Skeletal muscle tissue (tissue), 4 donors: ENCODE data around the gene OXT. TPM values are rescaled to one million over a fixed set of nuclear protein-coding genes. Genes with fewer than 3 reads are reported as not detected.

Experiments used
- H3K27ac ChIP-seq: one replicate; pipeline ENCODE4 v1.7.0; 2013; ENCODE audit warnings: mild to moderate bottlenecking, low read depth, low read length, inconsistent platforms
- H3K27me3 ChIP-seq, 3 donors: one replicate each; pipeline ENCODE4 v1.7.0; 2013; ENCODE audit warnings: low read length in 3 of 3; ENCODE audit not compliant: control insufficient read depth in 3 of 3, insufficient read depth in 3 of 3
- H3K36me3 ChIP-seq, 3 donors: one replicate each; pipeline ENCODE4 v1.7.0; 2013; ENCODE audit warnings: low read length in 3 of 3; ENCODE audit not compliant: control insufficient read depth in 3 of 3, insufficient read depth in 3 of 3
- H3K4me1 ChIP-seq, 3 donors: one replicate each; pipeline ENCODE4 v1.7.0; 2013; ENCODE audit warnings: low read length in 3 of 3, mild to moderate bottlenecking in 3 of 3; ENCODE audit not compliant: control insufficient read depth in 3 of 3, insufficient read depth in 3 of 3
- H3K4me3 ChIP-seq, 3 donors: one replicate each; pipeline ENCODE4 v1.7.0; 2013; ENCODE audit warnings: low read length in 3 of 3
- H3K9ac ChIP-seq, 3 donors: one replicate each; pipeline ENCODE4 v1.7.0; 2013; ENCODE audit warnings: low read length in 3 of 3, mild to moderate bottlenecking in 3 of 3, moderate library complexity in 2 of 3, low read depth in 1 of 3
- H3K9me3 ChIP-seq, 3 donors: one replicate each; pipeline ENCODE4 v1.7.0; 2013; ENCODE audit warnings: low read length in 3 of 3; ENCODE audit not compliant: control insufficient read depth in 3 of 3
- total RNA-seq: library from RNA; depleted of rRNA; stranded (reverse); fragments of >200 nt; gene quantifications from one replicate; pipeline ENCODE4 v1.2.3, GENCODE V29; 2014
- donor health status: Osteomylitis.

Gene OXT
- total RNA-seq, 1 donor from 2014 or later = not detected

DNA sequence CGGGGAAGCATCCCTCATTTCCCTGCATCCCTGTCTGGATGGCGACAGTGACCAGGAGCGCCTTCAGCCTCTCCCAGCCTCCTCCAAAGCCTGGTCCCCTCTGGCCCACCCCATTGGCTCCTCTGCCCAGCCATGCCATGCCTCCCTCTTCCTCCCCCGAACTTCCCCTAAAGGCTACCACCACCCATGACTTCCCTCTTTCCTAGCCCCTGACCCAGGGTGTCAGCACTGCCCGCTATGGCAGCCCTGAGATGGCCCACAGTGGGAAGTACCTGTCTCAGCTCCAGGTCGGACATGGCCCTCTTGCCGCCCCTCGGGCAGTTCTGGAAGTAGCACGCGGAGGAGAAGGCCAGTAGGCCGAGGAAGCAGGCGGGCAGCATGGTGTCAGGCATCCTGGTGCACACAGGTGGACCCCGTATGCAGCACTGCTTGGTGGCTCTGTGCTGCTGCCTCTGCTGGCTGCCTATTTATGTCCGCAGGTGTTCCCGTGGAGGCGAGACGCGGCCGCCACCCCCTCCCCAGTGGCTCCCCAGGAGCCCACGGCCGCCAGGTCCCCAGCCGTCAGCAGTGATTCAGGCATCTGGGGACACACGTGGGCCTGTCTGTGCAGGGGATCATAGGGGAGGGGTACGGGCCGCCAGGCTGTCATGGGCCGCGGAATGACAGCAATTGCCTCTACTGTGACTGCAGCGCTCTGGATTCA lies 13.0 kb downstream of the OXT start, which contains the start of gene AVP:
AVP (minus strand) TSS at position 442 of the 703 bp plus-strand sequence; CDS start at position 392, 50 bp downstream.
- Histone ChIP-seq H3K9ac (no peak within 1 kb of the TSS), H3K27me3 (peaks cover 22 to 31% (median 25%) of the 10 kb centered on the region in 3 donors)

DNA sequence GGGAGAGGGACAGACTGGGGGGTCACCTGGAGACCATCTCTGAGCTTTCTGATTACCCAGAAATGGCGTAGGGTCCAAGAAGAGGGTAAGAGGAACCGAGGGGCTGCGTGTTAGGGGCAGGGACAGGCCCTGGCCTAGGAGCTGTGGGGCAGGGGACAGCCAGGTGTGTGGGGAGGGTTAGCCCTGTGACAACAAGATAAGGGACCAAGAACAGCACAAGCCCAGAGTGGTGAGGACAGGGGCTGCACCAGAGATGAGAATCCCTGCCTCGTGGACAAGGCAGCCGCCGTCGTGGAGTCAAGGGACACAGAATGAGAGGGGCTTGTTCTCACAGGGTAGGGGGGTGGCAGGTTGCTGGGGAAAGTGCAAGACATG lies 13.6 kb downstream of the OXT start:
- Histone ChIP-seq H3K27me3 (peaks cover 26 to 31% (median 26%) of the 10 kb centered on the region in 3 donors), H3K9ac (no peak overlapping the region), H3K36me3 (no peaks in the 10 kb centered on the region), H3K4me3 (no peak overlapping the region), H3K9me3 (no peaks in the 10 kb centered on the region), H3K4me1 (peaks cover 9 to 15% (median 10%) of the 10 kb centered on the region in 3 donors), H3K27ac (no peak overlapping the region)

More for the DNA sequence above, 13.0 kb downstream of the OXT start, which contains the start of gene AVP:
- Histone ChIP-seq H3K27ac (no peak within 1 kb of the TSS), H3K36me3 (no peaks in the 10 kb centered on the region), H3K4me3 (no peak within 1 kb of the TSS), H3K9me3 (no peaks in the 10 kb centered on the region), H3K4me1 (peaks cover 9 to 15% (median 10%) of the 10 kb centered on the region in 3 donors)

DNA sequence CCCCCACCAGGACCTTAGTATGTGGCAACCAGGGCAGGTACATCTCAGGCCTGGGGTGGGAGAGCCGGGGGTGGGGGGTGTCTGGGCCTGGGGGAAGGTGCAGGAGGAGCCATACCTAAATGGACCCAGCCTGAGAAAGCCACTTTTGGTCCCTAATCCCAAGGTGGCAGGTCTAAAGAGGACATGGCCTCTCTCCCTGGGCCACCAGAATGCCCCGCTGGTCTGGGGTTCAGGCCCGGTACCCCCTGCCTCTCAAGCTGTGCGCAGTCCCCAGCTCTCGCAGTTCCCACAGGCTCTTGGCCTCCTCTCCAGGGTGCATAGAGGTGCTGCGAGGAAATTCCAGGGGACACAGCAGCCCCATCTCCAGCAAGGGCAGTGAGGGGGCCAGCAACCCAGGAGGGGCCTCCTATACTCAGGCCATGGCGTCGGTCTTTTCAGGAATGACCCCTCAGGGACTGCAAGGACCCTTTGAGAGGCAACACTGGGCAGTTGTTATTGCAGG lies 14.2 kb downstream of the OXT start:
- Histone ChIP-seq H3K27me3 (peaks cover 28 to 34% (median 33%) of the 10 kb centered on the region in 3 donors), H3K4me1 (peaks cover 7 to 13% (median 7%) of the 10 kb centered on the region in 3 donors), H3K9me3 (no peaks in the 10 kb centered on the region), H3K27ac (no peak overlapping the region), H3K36me3 (no peaks in the 10 kb centered on the region), H3K9ac (no peak overlapping the region), H3K4me3 (no peak overlapping the region)

DNA sequence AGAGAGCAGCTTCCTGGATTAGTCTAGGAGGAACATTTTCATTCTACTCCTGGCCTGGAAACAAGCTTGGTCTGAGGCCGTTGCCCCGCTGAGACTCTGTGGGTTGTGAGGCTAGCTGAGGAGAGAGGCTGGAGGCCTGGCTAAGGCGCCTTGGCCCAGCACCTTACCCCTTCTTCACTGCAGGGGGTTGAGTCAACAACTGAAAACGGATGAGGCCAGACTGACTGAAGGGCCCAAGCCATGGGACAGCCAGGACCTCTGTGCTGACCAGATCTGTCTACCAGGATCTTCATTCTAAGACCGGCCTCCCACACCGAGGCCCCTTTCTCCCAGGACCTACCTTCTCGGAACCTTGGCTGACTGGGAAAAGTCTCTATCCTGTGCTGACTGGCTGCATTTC lies 16.6 kb downstream of the OXT start:
- H3K27ac ChIP-seq = no peak overlapping the region
- no peaks in the 10 kb centered on the region for H3K4me1 ChIP-seq
- no peak overlapping the region for H3K9ac ChIP-seq
- peaks cover 26 to 34% (median 30%) of the 10 kb centered on the region in 3 donors for H3K27me3 ChIP-seq
- no peak overlapping the region for H3K4me3 ChIP-seq
- no peaks in the 10 kb centered on the region for H3K9me3 ChIP-seq
- no peaks in the 10 kb centered on the region for H3K36me3 ChIP-seq

GRCh38 chr20:3090565-3090964 lies 19.1 kb downstream of the OXT start:
- no peak overlapping the region for H3K4me3 ChIP-seq
- H3K9me3 ChIP-seq = no peaks in the 10 kb centered on the region
- H3K4me1 ChIP-seq = no peaks in the 10 kb centered on the region
- H3K27me3 ChIP-seq = peaks cover 23 to 26% (median 25%) of the 10 kb centered on the region in 3 donors
- no peak overlapping the region for H3K27ac ChIP-seq
- H3K9ac ChIP-seq = no peak overlapping the region
- H3K36me3 ChIP-seq = no peaks in the 10 kb centered on the region

DNA sequence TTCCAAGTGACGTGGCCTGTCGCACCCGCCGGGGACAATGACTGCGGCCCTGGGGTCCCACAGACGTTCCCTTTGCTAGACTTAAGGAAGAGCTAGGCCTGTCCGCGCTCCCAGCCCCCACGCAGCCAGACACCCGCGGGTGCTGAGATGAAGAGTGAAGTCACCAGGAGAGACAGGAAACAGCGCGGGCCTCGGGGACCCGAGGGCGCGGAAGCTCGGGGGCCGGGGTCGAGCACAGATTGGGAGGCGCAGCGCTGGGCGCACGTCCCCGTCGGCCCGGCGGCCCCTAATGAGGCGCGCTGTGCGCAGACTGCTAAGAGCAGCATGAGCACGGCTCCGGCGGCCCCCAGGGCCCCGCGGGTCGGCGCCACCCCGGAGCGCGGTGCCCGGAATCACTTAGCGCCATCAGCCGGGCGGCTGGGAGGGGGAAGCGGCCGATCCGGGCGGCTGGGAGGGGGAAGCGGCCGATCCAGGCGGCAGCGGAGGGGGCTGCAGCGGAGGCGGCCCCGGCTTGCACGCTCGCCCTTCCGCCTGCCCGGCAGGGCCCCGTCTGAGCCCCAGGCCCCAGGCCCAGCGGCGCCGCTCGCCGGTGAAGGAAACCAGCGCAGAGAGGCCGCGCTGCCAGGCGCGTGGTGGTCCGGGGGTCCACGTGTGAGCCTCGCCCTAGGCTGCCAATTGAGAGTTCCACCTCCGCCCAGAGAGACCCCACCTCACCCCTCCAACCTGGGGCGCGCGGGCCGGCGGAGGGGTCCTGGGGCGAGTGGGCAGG lies 21.4 kb downstream of the OXT start:
- no peaks in the 10 kb centered on the region for H3K9me3 ChIP-seq

GRCh38 chr20:3093861-3094361 lies 22.5 kb downstream of the OXT start:
- Histone ChIP-seq H3K36me3 (no peaks in the 10 kb centered on the region), H3K4me3 (no peak overlapping the region), H3K9me3 (no peaks in the 10 kb centered on the region), H3K4me1 (no peaks in the 10 kb centered on the region), H3K27ac (no peak overlapping the region), H3K9ac (no peak overlapping the region), H3K27me3 (peaks cover 23 to 26% (median 25%) of the 10 kb centered on the region in 3 donors)

More for the DNA sequence above, 21.4 kb downstream of the OXT start:
- Histone ChIP-seq H3K27me3 (peaks cover 23 to 26% (median 25%) of the 10 kb centered on the region in 3 donors), H3K4me3 (peak overlapping the region in 1 of 3 donors; percentile 35), H3K36me3 (no peaks in the 10 kb centered on the region), H3K9ac (no peak overlapping the region), H3K27ac (no peak overlapping the region), H3K4me1 (no peaks in the 10 kb centered on the region)

DNA sequence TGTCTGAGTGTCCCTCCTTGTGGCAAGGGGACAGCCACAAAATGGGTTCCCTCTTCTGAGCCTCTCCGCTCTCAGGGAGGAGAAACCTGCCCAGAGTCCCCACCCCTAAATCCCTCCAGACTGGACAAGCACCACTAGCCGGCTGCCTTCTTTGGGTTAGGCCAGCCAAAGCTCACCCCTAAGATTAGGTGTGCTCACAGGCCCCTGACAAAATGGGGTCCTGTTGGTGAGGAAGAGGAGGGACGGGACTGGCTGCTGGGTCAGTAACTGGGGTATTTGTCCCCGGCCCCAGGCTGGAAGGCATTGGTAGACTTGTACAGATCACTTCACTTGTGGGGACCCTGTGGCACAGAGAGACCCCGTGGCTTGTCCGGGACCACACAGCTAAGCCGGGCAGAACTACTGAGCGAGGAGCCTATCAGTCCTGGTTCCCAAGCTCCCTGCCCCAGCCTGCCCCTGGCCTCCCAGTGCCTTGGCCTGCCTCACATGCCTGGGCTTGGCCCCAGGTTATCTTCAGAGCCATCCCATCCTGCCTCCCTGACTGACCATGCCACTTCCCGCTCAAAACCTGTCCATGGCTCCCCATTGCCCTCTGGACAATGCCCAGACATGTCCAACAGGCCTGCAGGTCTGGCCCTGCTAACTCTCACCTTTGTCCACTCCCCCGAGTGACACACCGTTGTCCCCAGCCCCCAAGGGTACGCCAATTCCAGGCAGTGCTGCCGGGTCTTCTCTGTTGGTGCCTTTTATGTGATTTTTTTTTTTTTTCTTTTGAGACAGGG lies 23.6 kb downstream of the OXT start:
- Histone ChIP-seq H3K27me3 (peaks cover 19 to 25% (median 24%) of the 10 kb centered on the region in 3 donors), H3K4me3 (no peak overlapping the region)

DNA sequence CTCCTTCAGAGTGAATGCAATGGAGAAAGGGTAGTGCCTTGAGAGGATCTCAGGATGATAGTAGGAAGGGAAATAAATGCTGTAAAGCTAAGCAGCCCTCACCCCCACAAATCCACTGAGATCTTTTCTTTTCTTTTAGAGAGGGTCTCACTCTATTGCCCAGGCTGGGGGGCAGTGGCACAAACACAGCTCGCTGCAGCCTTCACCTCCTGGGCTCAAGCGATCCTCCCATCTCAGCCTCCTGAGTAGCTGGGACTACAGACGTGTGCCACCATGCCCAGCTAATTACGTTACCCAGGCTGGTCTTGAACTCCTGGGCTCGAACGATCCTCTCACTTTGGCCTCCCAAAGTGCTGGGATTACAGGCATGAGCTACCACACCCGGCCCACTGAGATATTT lies 29.1 kb downstream of the OXT start:
- no peaks in the 10 kb centered on the region for H3K9me3 ChIP-seq
- no peaks in the 10 kb centered on the region for H3K36me3 ChIP-seq
- H3K27ac ChIP-seq = no peak overlapping the region
- no peak overlapping the region for H3K9ac ChIP-seq
- no peak overlapping the region for H3K4me3 ChIP-seq
- H3K4me1 ChIP-seq = peaks cover 0 to 15% (median 0%) of the 10 kb centered on the region in 3 donors
- H3K27me3 ChIP-seq = peaks cover 0 to 3% (median 0%) of the 10 kb centered on the region in 3 donors

More for the DNA sequence above, 23.6 kb downstream of the OXT start:
- Histone ChIP-seq H3K4me1 (no peaks in the 10 kb centered on the region), H3K36me3 (no peaks in the 10 kb centered on the region), H3K9ac (no peak overlapping the region), H3K9me3 (no peaks in the 10 kb centered on the region), H3K27ac (no peak overlapping the region)
